ENCODE data around the gene DLX3.
"Not testable (repeated sequence)": the region's sequence is repeated elsewhere in the genome, so short reads cannot be mapped to it uniquely, and the experiment has no call there.

DLX3 gene

DNA sequence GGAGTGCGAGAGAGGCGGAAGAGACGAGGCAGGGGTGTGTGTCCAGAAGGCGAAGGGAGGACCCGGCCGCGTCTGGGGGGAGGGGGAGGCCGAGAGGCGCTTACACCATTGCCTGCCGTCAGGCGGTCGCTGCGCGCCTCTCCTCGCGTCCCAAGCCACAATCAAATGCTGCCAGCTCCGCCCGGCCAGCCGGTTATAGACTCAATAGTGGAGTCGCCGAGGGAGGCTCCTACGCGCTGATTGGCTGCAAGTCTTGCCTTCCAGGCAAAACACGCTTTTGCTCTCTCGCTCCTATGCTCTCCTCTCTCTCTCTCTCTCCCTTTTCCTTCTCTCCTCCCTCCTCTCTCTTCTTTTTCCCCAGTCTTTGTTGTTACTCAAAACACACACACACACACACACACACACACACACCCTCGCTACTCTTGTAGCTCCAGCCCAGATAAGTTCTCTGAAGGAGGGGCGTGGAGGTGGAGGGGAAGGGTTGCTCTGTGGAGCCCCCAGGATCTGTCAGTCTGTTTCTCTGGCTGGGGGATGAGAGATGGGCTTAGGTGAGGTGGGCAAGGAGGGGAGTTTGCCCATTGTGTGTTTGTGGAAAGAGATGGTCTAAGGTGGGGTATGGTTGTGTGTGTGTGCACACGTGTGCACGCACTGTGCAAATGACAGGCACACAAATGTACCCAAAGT, at the start of gene DLX3:
TSS of gene DLX3 (minus strand) at position 170 of the 684 bp plus-strand sequence. CDS start 226 bp downstream, outside the sequence.
- DNase-seq, result peak; percentile 54

DNA sequence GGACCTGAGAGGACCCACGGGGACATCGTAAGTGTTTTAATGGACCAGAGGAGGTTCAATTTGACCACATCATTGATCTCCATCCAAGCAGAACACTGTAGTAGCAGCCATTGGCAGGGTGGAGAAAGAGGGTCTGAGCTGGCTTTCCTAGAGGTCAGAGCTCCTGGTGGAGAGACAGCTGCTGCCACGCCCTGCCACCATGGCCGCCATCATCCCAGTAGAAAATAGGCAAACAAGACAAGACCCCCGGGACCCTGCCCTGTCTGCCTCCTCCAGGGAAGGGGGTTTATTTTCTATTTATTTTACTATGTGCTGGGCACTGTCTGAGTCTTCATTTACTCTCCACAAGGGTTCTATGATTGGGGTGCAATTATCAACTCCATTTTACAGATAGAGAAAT, 49.5 kb upstream of the DLX3 start:
- no peak for DNase-seq

DNA sequence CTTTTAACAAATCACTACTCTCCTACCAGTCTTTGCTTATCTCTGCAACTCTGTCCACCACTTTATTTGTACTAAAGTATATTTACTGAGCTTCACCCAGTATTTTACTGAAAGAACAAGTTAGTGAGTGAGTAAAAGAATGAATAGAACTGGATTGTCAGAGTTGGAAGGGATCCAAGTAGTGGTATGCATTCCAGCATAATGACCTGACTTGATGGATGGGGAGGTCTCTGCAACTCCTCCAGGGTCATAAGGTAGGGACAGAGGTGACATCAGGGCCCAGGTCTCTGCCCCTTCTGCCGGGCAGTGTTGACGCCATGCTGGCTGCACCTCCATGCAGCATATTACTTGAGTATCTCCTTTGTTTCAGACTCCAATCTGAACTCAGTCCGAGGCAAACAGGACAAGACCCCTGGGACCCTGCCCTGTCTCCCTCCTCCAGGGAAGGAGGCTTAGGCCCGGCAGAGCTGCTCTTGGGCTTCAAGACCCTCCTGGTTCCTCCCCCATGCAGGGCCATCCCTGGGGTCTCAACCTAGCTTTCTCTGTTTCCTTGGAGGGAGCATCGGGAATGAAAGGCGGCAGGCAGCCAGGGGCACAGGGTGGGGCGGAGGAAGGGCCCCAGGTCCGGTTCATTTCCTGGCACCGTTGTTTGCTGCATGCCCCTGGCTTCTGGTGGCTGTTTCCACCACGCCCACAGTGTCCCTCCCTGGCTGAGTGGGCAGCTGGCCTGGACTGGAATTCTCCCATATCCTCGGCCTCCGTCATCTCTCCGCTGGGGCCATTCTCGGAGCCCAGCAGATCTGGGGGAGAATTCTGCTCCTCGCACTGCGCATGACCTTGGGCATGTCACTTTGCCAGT, 48.5 kb upstream of the DLX3 start:
- DNase-seq, result no peak

DNA sequence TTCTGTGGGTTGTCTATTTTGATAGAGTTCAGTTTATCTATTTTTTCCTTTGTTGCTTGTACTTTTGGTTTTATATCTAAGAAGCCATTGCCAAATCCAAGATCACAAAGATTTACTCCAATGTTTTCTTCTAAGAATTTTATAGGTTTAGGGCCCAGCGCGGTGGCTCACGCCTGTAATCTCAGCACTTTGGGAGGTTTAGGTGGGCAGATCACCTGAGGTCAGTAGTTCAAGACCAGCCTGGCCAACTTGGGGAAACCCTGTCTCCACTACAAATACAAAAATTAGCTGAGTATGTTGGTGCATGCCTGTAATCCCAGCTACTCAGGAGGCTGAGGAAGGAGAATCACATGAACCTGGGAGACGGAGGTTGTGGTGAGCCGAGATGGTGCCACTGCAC, 47.2 kb upstream of the DLX3 start:
- no peak for DNase-seq

DNA sequence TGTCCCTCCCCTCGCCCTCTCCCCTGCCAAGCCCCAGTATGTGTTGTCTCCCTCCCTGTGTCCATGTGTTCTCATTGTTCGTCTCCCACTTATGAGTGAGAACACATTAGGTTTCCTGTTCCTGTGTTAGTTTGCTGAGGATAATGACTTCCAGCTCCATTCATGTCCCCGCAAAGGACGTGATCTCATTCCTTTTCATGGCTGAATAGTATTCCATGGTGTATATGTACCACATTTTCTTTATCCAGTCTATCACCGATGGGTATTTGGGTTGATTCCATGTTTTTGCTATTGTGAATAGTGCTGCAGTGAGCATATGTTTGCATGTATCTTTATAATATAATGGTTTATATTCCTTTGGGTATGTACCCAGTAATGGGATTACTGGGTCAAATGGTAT, 45.5 kb upstream of the DLX3 start:
- not testable (repeated sequence) for DNase-seq

DNA sequence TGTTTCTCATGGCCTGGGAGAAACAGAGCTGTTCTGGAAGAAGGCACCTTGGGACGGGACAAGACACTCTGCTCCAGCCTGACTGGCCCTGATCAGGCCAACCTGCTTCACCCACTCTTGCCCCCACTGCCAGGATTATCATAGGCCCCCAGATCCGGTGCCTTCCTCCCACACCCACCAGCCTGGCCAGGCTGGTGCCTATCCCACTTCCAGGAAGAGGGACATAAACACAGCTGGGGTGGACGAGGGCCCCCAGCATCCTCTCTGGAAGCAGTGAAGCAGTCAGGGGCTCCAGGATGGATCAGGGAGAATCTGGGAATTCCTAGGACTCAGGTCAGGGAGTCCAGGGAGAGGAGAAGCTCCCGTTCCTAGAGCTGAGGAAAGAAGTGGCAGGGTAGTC, 44.0 kb upstream of the DLX3 start:
- DNase-seq, result no peak

DNA sequence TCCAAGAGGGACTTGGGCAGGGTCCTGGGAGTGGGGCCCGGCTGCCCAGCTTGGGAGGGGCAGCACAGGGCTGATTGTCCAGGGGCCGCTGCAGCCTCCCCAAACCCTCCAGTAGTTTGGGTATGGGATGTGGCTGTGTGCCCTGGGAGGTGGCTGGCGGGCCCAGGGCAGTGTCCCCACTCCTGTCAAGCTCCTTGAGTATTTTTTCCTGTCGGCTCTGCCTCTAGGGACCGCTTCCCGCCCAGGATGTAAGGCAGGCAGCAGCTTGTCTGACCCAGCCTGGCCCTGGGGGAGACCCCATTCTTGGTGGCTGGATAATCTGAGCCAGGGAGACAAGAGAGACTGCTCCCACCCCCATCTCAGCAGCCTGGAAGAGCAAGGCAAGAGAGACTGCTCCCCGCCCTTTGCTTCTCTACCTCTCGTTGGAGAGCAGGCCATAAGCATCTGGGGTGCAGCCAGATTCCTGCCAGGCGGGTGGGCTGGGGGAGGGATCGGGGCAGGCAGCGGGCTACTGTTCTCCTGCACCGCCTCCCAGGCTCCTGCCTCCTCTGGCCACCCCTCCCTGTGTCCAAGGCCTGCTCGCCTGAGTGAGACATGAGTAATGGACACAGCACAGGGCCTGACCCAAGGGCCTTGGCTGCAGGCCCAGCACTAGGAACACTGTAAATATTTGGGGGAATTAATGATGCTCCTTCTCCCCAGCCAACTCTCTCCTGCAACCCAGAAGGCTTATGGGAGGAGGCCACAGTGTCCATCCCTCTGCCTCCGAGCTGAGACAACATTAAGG, 42.5 kb upstream of the DLX3 start:
- DNase-seq, result no peak

DNA sequence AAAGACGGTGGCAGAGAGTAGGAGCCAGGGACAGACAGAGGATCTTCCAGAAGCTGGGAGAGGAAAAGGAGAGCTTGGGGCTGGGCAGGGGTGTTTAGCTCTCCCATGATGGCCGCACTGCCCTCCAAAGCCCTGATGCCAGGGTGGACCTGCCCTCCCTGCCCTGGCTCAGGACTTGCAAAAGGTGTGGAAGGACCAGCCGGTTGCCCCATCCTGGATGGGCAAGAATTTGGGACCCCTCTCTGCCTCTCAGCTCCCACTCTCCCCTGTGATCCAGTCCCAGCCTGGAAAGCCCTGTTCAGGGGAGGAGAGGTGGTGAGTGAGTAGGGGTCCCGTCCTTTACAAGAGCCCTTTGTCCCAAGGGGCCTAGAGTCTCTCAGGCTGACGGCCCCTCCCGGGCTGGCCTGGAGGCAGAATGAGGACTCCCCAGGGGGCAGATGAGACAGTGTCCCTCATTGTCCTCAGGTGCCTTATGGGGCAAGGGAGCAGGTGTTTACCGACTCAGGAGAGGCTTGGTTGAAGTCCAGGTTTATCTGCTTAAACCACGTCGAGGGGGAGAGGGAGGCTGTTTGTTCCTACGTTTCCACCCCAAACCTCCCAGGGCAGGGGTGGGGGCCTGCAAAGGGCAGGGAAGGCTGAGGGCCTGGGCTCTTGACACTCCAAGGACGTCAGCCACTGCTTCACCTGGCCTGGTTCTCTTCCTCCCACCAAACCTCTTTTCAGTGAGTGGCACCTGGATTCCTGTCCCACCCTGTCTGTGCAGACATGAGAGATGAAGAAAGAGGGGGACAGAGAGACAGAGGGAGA, 41.6 kb upstream of the DLX3 start:
- no peak for DNase-seq

DNA sequence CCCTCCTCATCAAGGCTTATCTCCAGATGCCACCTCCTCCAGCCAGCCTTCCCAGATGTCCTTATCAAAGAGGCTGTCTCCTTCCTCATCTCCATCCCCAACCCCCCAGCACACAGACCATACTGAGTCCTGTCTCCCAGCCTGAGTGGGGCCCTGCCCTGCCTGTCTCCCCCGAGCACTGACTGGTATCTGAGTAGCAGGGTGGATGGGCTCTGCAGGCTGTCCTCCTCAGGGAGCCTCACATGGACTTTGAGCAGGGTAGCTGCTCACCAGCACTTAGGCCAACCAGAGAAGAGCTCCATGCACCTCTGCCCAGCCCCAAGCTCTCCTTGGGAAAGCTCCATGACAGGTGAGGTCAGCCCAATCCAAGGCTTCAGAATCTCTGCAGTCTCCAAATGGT, 40.9 kb upstream of the DLX3 start:
- DNase-seq, result no peak

DNA sequence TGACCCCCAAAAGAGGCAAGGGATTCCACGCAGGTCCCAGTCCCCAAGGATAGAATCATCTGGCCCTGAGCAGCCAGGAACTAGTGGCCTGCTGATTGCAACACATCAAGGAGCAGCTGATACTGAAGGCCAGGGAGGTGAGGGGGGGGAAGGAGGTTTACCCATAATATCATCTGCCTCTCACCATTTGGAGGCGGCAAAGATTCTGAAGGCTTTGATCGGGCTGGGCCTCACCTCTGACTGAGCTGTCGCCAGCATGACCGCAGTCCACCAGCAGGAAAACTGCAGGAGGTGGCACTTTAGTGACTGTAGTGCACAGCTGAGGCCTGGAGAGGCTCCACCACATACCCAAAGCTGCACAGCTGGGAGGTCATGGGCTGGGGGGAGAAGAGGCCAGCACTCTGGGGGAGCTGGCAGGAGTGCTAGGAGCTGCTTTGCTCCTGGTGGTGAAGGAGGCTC, 40.4 kb upstream of the DLX3 start:
- DNase-seq, result no peak

DNA sequence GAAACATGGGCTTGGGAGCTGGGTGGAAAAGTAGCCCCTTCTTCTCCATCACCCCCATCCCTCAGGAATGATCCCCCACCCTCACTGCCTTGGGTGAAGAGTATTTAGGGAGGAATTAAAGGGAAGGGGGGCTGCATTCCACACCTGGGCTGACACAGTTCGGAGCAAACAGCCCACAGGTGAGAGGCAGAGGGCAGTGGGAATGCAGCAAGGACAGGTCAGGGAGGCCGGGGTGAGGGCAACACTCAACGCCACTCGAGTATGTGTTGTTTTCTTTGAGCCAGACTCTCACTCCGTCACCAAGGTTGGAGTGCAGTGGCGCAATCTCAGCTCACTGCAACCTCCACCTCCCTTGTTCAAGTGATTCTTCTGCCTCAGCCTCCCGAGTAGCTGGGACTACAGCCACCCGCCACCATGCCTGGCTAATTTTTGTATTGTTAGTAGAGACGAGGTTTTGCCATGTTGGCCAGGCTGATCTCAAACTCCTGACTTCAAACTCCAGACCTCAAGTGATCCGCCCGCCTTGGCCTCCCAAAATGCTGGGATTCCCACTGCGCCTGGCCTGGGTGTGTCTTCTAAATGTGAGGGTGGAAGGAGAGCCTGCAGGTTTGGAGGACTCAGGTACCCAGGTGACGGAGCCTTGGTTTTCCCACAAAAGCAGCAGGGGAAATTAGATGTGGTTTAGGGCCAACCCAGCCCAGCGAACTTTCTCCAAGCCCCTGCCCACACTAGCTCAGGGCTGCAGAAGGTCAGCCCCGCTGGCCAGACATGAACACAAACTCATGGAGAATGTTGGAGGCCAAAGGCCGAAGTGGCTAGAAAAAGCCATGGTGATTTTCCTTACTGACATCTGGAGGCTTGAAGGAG, 39.7 kb upstream of the DLX3 start:
- DNase-seq, result no peak

DNA sequence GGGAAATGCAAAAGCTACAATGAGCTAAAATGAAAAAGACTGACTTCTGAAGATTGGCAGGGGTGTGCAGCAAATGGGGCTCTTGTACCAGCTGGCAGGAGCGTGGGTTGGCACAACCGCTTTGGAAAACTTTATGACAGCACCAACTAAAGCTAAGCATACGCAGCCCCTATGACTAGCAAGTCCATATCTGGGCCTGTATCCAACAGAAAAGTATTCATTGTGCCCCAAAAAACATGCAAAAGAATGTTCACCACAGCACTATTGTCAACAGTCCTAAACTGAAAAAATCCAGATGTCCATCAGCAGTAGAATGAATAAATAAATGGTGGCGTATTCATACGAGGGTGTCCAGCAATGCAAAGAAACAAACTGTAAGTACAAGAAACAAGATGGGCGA, 38.3 kb upstream of the DLX3 start:
- DNase-seq, result no peak

DNA sequence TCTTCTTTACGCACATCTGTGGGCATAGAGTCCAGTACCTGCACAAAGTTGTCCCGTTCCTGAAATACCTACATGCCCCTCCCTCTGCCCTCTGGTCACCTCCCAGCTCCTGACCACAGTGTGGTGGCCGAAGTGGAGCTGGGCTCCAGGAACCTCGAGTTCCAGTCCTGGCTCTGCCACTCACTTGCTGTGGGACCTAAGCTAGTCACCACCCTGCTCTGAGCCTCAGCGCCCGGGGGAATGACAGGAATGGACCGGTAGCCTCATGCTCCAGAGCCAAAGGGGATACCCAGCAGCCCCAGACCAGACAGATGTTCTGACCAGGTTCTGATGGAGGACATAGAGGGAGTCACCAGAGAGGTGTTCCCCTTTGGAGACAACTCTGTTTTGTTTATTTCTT, 34.2 kb upstream of the DLX3 start:
- no peak for DNase-seq

DNA sequence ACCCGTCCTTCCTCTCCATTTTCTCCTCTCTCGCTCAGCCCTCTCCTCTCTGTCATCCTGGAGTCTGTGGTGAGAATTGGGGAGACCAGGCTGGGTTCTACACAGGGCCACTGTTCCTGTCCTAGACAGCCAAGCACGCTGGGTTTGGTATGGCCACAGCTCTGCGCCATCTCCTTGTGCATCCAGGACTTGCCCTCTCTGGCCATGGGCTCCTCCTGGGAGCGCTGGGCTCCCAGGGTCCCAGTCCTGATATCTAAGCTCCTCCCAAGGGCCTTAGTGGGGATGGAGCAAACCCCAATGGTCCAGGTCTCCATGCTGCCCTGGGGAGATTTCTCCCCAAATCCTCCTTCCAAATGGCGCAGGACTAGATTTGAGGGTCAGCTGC, 33.7 kb upstream of the DLX3 start:
- DNase-seq, result no peak

DNA sequence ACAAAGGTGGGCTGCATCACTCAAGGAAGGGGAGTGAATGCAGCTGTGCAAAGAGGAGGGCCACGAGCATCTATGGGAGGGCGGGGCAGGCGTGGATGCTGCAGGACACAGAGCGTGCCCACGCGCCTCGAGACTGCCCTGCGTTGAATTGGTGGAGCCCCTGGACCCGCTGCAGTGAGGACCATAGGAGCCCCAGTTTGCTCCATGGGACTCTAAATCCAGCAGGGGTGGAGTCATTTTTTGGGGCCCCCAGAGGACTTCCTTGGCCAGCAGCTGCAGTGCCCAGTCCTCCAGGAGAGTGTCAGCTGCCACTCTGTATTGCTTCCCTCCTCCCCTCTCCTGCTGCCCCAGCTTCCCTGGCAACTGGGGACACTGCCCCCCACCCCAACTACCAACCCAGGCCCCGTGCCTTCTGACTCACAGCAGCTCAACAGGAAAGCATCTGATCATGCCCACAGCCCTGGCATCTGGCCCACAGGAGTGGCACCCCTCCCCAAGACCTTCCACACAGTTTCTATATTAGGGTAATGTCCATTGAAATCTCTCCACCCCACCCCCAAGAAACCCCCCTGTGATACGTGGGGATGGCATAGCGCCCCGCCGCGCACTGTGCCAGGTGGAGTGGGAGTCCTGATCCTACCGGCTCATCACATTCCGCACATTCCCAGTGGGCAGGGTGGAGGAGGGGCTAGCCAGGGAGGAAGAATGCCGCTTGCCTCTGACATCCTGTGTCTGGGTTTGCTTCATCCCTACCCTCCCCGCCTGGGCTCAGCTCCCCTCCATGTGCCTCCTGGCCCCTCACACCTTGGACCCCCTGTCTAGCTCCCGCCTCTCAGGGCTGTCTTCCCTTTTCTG, 33.1 kb upstream of the DLX3 start:
- no peak for DNase-seq

DNA sequence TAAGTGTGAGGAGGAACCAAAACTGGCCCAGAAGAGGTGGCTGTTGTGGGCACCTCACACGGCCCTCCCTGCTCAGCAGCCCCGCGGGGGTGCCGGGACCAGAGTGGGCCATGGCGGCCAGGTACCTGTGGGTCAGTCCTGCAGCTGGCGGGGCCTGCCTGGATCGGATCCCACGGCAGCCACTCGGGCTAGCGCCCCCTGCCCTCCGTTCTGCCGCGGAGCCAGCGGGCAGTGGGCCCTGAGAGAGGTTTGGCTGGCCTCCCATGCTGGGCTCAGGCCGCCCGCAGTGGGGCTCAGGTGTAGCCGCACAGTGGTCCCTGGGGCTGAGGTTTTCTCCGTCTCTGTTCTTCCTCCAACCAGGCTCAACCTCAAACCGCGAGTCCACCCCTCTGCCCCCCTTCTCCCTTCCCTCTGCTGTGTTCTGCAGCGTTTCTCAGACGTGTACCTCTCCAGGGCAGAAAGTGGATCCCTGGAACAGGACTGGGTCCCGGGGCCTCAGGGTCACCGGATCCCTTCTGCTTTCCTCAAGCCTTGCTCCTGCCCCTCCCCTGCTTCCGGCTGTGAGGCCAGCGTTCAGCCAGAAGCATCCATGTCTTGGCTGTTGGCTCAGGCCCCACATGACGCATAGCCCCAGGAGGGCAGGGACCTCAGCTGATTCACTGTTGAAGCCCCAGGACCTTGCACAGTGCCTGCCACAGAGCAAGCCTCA, 32.3 kb upstream of the DLX3 start:
- no peak for DNase-seq

DNA sequence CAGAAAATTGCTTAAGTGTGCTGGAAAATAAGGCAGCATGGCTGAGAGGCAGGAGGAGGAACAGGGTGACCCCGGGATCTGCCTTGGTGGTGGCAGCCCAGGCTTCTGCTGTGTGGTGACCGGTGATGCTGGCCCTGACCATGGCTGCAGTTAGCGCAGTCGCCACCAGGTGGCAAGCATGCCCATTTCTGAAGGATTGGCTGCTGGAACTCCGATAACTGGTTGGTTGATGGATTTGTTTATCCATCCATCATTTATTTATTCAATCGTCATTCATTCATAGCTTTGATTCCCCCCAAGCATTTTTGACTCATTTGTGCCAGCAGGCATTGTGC, 31.8 kb upstream of the DLX3 start:
- DNase-seq, result no peak

DNA sequence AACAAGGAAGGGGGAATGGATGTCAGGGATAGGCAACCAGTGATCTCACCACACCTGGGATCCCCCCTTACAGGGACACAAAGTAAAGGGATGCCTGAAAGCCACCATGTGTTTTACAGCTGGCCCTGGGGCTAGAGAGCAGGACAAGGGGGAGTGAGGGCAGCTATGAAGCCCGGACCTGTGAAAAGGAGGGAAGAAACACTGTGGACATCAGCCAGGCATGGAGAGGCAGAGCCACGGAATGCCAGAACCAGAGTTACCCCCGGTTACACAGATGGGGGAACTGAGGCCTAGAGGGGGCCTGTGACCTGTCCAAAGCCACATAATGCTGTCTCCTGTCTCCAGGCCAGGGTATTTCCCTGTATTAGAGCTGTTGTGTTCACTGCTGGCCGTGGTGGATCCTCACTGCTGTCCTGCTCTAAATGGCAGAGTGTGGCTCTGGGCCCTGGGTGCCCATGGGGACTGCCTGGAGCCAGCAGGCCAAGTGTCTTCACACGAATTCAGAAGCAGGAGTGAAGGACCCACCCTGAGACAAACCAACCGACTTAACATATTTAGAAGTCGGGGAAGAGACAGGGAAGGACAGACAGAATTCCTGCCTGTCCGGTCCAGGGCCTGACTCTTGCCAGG, 31.1 kb upstream of the DLX3 start:
- no peak for DNase-seq

DNA sequence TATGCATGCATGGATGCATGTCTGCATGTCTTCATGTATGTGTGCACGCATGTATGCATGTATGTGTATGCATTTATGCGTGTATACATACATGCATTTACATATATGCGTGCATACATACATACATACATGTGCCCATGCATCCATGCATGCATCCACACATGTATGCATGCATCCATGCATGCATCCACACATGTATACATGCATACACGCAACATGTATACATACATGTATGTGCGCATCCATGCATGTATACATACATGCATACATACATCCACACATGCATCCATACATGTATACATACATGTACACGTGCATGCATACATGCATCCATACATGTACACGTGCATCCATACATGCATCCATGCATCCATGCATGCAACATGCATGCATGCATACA, 29.8 kb upstream of the DLX3 start:
- no peak for DNase-seq

DNA sequence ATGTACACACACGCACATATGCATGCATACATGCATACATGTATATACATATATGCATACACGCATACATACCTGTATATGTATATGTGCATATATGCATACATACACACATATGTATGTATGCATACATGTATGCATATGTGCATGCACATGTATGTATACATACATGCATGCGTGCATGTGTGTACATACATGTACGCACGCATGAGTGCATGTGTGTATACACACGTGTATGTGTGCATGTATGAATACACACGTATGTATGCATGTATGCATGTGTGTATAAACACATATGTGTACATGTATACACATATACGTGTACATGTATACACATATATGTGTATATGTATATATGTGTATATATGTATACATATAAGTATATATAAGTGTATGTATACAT, 28.5 kb upstream of the DLX3 start:
- DNase-seq, result no peak
